ENCODE data around the gene LTBP1. TPM values are rescaled to one million over a fixed set of nuclear protein-coding genes. Genes with fewer than 3 reads are reported as not detected.

Gene LTBP1
- polyA plus RNA-seq, 1 donor (not counting 4 experiments of a cell fraction or from before 2014, with no cell fraction given): 9.2 TPM

DNA sequence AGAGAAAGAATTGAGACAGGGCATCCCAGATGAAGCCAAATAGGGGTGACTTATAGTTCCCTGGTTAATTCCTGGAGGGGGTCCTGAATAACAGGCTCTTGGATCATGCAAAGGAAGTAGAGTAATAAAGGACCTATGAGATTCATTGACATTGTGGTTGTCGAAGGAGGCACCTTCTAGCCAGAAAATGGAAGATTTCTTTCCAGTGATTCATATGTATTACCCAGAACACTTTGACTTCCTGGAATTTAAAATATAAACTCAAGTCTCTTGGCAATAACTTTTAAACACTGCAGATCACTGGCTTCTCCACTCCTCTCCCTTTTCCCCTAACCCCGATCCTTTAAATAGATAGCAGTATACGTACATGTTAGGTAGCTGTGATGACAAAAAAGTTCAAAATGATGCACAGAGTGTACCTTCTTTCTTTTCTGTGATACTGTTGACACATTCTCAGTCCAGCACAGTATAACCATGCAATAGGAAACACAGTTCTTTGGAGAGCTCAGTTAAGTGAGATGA is 211.8 kb downstream of the LTBP1 start:
- Histone ChIP-seq H3K4me2 (ENCODE audit: control insufficient read depth, extremely low read depth, insufficient read depth, low read depth, low read length) (peak overlapping the region; percentile 48), H3K27ac (ENCODE audit: control insufficient read depth, insufficient read depth, low read length) (peak overlapping the region; percentile 69), H3K27me3 (ENCODE audit: control insufficient read depth, extremely low read depth, insufficient read depth, low read length) (no peaks in the 10 kb centered on the region), H3K9me1 (ENCODE audit: control insufficient read depth, extremely low read depth, insufficient read depth, low read length) (peaks cover 2% of the 10 kb centered on the region), H3K36me3 (ENCODE audit: control insufficient read depth in 2 of 2, extremely low read depth in 1 of 2, insufficient read depth in 2 of 2, low read length in 2 of 2) (no peaks in the 10 kb centered on the region), H2AFZ (ENCODE audit: control insufficient read depth, low read length) (peak overlapping the region; percentile 69), H4K20me1 (ENCODE audit: control insufficient read depth, extremely low read depth, insufficient read depth, low read length) (no peaks in the 10 kb centered on the region), H3K4me1 (ENCODE audit: control insufficient read depth, extremely low read depth, insufficient read depth, low read length) (peaks cover 26% of the 10 kb centered on the region), H3K4me3 (ENCODE audit: control insufficient read depth in 2 of 3, extremely low read depth in 1 of 3, insufficient read depth in 2 of 3, low read depth in 1 of 3, low read length in 3 of 3) (no peak overlapping the region), H3K79me2 (ENCODE audit: control insufficient read depth, insufficient read depth, low read length) (no peaks in the 10 kb centered on the region), H3K9ac (ENCODE audit: control insufficient read depth, extremely low read depth, insufficient read depth, low read length) (peak overlapping the region; percentile 44), H3K9me3 (ENCODE audit: control insufficient read depth, low read depth, low read length) (no peaks in the 10 kb centered on the region)
- TF ChIP-seq EZH2 (IDR thresholded peaks at IDR 0.05; ENCODE audit: low read length): no peak
- TF ChIP-seq, protein P1, sequence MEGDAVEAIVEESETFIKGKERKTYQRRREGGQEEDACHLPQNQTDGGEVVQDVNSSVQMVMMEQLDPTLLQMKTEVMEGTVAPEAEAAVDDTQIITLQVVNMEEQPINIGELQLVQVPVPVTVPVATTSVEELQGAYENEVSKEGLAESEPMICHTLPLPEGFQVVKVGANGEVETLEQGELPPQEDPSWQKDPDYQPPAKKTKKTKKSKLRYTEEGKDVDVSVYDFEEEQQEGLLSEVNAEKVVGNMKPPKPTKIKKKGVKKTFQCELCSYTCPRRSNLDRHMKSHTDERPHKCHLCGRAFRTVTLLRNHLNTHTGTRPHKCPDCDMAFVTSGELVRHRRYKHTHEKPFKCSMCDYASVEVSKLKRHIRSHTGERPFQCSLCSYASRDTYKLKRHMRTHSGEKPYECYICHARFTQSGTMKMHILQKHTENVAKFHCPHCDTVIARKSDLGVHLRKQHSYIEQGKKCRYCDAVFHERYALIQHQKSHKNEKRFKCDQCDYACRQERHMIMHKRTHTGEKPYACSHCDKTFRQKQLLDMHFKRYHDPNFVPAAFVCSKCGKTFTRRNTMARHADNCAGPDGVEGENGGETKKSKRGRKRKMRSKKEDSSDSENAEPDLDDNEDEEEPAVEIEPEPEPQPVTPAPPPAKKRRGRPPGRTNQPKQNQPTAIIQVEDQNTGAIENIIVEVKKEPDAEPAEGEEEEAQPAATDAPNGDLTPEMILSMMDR (optimal IDR thresholded peaks at IDR 0.05 in 1 of 3, IDR thresholded peaks at IDR 0.05 in 1 of 3, conservative IDR thresholded peaks at IDR 0.05 in 1 of 3; ENCODE audit: extremely low read depth in 1 of 3, insufficient read depth in 2 of 3, low read length in 3 of 3): no peak
- dilution Hi-C loops (cut with MboI; ENCODE audit: extremely low pct_ligation_motif_present, low sequenced_read_pairs): no loop called here
- DNase-seq (ENCODE audit: low read depth, low spot score) (no peak), FAIRE-seq (peak; percentile 68)

DNA sequence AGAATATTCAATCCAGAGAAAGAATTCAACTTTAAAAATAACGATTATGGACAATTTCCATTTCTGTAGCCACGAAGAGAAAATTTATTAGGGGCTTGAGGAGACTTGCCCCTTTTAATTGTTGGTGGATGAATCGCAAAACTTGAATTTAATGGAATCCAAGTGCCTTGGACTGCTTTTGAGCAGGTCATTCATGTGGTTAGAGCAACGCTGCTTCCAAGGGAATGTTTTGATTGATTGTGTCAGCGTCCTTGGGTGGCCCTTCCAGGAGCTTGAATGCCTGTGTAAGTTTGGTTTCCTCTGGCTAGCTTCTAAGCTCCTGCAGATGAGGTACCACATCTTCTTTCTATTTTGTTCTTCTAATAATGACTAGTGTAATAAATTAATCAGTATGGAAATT is 213.4 kb downstream of the LTBP1 start:
- H3K9me1 ChIP-seq (ENCODE audit: control insufficient read depth, extremely low read depth, insufficient read depth, low read length): no peaks in the 10 kb centered on the region
- H3K27me3 ChIP-seq (ENCODE audit: control insufficient read depth, extremely low read depth, insufficient read depth, low read length): no peaks in the 10 kb centered on the region
- TF ChIP-seq EZH2 (IDR thresholded peaks at IDR 0.05; ENCODE audit: low read length): no peak
- TF ChIP-seq, protein P1 (optimal IDR thresholded peaks at IDR 0.05 in 1 of 3, IDR thresholded peaks at IDR 0.05 in 1 of 3, conservative IDR thresholded peaks at IDR 0.05 in 1 of 3; ENCODE audit: extremely low read depth in 1 of 3, insufficient read depth in 2 of 3, low read length in 3 of 3): no peak
- no peaks in the 10 kb centered on the region for H3K79me2 ChIP-seq (ENCODE audit: control insufficient read depth, insufficient read depth, low read length)
- no peak overlapping the region for H3K27ac ChIP-seq (ENCODE audit: control insufficient read depth, insufficient read depth, low read length)
- no peaks in the 10 kb centered on the region for H4K20me1 ChIP-seq (ENCODE audit: control insufficient read depth, extremely low read depth, insufficient read depth, low read length)
- dilution Hi-C loops (cut with MboI; ENCODE audit: extremely low pct_ligation_motif_present, low sequenced_read_pairs): no loop called here
- H2AFZ ChIP-seq (ENCODE audit: control insufficient read depth, low read length): no peak overlapping the region
- DNase-seq (ENCODE audit: low read depth, low spot score) (no peak), FAIRE-seq (no peak)
- no peaks in the 10 kb centered on the region for H3K36me3 ChIP-seq (ENCODE audit: control insufficient read depth in 2 of 2, extremely low read depth in 1 of 2, insufficient read depth in 2 of 2, low read length in 2 of 2)
- peaks cover 19% of the 10 kb centered on the region for H3K4me1 ChIP-seq (ENCODE audit: control insufficient read depth, extremely low read depth, insufficient read depth, low read length)
- no peak overlapping the region for H3K9ac ChIP-seq (ENCODE audit: control insufficient read depth, extremely low read depth, insufficient read depth, low read length)
- no peak overlapping the region for H3K4me2 ChIP-seq (ENCODE audit: control insufficient read depth, extremely low read depth, insufficient read depth, low read depth, low read length)
- H3K4me3 ChIP-seq (ENCODE audit: control insufficient read depth in 2 of 3, extremely low read depth in 1 of 3, insufficient read depth in 2 of 3, low read depth in 1 of 3, low read length in 3 of 3): no peak overlapping the region
- no peaks in the 10 kb centered on the region for H3K9me3 ChIP-seq (ENCODE audit: control insufficient read depth, low read depth, low read length)

All from keratinocyte (primary cell).